SU-DHL-6 (cell line): Measurements from ENCODE around the gene SEMA3G.

ENCODE experiments used
- H2AFZ ChIP-seq: fragments of 200-600 bp; sonication (generic); 2 replicates; pipeline ENCODE4 v1.6.1; 2014; ENCODE audit warnings: low read depth, mild to moderate bottlenecking, moderate library complexity, mixed read lengths, antibody characterized with exemption, low read length; ENCODE audit not compliant: severe bottlenecking
- H3F3A ChIP-seq: fragments of 200-600 bp; shearing (Covaris generic); 2 replicates; pipeline ENCODE4 v1.6.0; 2016; ENCODE audit warnings: antibody characterized with exemption, mild to moderate bottlenecking; ENCODE audit not compliant: insufficient read depth
- H3K27ac ChIP-seq: fragments of 200-600 bp; sonication (generic); 2 replicates; pipeline ENCODE4 v1.5.1; 2016; ENCODE audit warnings: low read depth, mild to moderate bottlenecking, low read length, moderate library complexity, mixed read lengths
- H3K27me3 ChIP-seq: fragments of 200-600 bp; sonication (generic), shearing (Covaris generic); 2 replicates; pipeline ENCODE4 v1.6.0; 2014; ENCODE audit warnings: mild to moderate bottlenecking, low read length
- H3K36me3 ChIP-seq: fragments of 200-600 bp; sonication (generic); 2 replicates; pipeline ENCODE4 v1.6.1; 2014; ENCODE audit warnings: mild to moderate bottlenecking, low read length, mixed read lengths
- H3K4me2 ChIP-seq: fragments of 300-600, 200-600 bp; shearing (Covaris generic), sonication (generic); 2 replicates; pipeline ENCODE4 v1.6.0; 2014; ENCODE audit warnings: low read length, low read depth, mild to moderate bottlenecking; ENCODE audit not compliant: poor library complexity, severe bottlenecking
- H3K4me3 ChIP-seq: fragments of 200-600 bp; sonication (generic); 2 replicates; pipeline ENCODE4 v1.5.1; 2014; ENCODE audit warnings: antibody characterized with exemption, low read length, mild to moderate bottlenecking, mixed read lengths; ENCODE audit not compliant: insufficient read depth, poor library complexity, severe bottlenecking
- H3K79me2 ChIP-seq: fragments of 200-600 bp; sonication (generic); 2 replicates; pipeline ENCODE4 v1.6.1; 2014; ENCODE audit warnings: mild to moderate bottlenecking, low read length, moderate library complexity; ENCODE audit not compliant: insufficient read depth
- H3K9ac ChIP-seq: fragments of 200-600 bp; sonication (generic); 2 replicates; pipeline ENCODE4 v1.7.0; 2014; ENCODE audit warnings: mild to moderate bottlenecking, low read length
- H3K9me2 ChIP-seq: fragments of 200-600 bp; sonication (generic); replicated peaks from 2 replicates; pipeline ENCODE4 v1.6.1; 2014; ENCODE audit warnings: low read length; ENCODE audit not compliant: insufficient read depth
- H3K9me3 ChIP-seq: fragments of 200-600 bp; sonication (generic); 2 replicates; pipeline ENCODE4 v1.6.1; 2014; ENCODE audit warnings: low read length, mixed read lengths; ENCODE audit not compliant: insufficient read depth
- H4K20me1 ChIP-seq: fragments of 200-600 bp; sonication (generic); 2 replicates; pipeline ENCODE4 v1.6.1; 2014; ENCODE audit warnings: low read depth, mild to moderate bottlenecking, antibody characterized with exemption, low read length, moderate library complexity, mixed read lengths
- EZH2phosphoT487 ChIP-seq: fragments of 200-600 bp; sonication (generic), shearing (Covaris generic); conservative IDR thresholded peaks from 2 replicates; pipeline ENCODE4 v1.6.1; 2018; ENCODE audit warnings: mild to moderate bottlenecking, antibody characterized with exemption, low read length, moderate library complexity, mixed read lengths
- TF ChIP-seq, protein P1 (sequence below): fragments of 200-600 bp; sonication (generic); IDR thresholded peaks from one replicate; pipeline ENCODE4 v1.5.1; 2017; ENCODE audit warnings: antibody characterized with exemption, mild to moderate bottlenecking, low read length, moderate library complexity; ENCODE audit not compliant: insufficient read depth, poor library complexity, severe bottlenecking

SEMA3G gene

DNA sequence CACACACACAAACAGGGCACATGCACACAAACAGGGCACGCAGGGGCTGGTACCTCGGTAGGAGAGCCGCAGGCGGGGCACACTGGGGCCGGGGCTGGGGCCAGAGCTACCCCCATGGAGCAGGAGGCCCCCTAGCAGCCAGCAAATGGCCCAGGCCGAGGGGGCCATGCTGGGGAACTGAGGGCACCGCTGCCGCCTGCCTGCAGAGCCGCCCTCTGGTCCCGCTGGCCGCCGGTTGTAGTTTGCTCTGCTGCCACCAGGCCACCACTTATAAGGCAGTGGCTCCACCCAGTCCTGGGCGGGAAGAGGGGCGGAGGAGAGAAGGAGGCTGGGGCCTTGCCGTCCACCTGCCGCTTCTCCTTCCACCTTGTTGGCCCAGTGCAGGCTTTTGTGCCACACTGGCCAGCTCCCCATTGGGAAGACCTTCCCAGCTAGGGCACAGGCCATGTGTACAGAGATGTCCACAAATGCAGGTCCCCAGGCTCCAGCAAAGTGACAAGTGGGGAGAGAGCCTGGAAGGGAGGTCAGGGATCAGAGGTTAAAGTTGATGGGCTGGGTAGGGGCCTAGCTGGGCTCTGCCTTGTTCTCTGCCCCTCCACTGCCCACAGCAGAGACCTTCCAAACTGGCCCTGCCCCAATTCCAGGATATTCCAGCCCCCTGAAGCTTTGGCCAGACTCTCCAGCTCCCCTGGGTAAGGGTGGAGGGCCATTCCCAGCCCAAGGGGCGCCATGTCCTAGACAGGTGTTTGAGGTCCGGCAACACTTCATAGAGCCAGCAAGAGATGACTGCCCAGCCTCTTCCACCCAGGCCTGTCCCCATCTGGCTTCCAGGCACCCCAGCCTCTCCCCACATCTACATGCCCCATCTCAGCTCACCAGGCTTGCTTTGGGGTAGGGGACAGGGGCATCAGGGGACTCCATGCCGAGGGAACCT is at the start of gene SEMA3G:
Gene SEMA3G, minus strand, starts transcription at position 244 of the 934 bp plus-strand sequence. Its CDS starts 76 bp downstream, at position 168.
- no peak within 1 kb of the TSS for H3K27ac ChIP-seq
- no peaks in the 10 kb centered on the region for H3K27me3 ChIP-seq
- no peak within 1 kb of the TSS for H3K9ac ChIP-seq
- no peak within 1 kb of the TSS for H3K4me3 ChIP-seq
- no peaks in the 10 kb centered on the region for H3K79me2 ChIP-seq
- no peaks in the 10 kb centered on the region for H3K9me2 ChIP-seq
- no peaks in the 10 kb centered on the region for H3F3A ChIP-seq
- H3K36me3 ChIP-seq, result no peaks in the 10 kb centered on the region
- H4K20me1 ChIP-seq, result no peaks in the 10 kb centered on the region
- no peak for TF ChIP-seq EZH2phosphoT487
- peak within 1 kb of the TSS; percentile 22 for H3K4me2 ChIP-seq
- no peaks in the 10 kb centered on the region for H3K9me3 ChIP-seq
- H2AFZ ChIP-seq, result peak within 1 kb of the TSS; percentile 38

DNA sequence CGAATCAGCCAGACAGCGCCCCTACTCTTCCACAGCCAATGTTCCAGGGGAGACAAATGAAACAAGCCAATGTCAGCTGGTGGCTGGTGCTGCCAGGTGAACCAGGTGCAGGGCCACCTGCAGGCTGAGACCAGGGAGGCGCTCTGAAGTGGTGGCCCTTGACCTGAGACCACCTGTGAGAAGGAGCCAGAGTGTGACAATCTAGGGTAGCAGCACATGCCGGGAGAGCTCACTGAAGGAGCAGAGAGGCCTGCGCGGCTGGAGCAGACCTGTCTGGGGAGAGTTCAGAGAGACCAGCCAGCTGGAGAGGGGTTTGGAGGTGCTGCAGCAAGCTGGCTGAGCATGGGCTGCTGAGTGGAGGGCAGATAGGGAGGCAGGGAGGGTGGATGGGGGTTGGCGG is 49.5 kb upstream of the SEMA3G start:
- no peak overlapping the region for H3K27ac ChIP-seq
- H4K20me1 ChIP-seq, result no peaks in the 10 kb centered on the region
- no peak for TF ChIP-seq EZH2phosphoT487
- TF ChIP-seq, protein P1, sequence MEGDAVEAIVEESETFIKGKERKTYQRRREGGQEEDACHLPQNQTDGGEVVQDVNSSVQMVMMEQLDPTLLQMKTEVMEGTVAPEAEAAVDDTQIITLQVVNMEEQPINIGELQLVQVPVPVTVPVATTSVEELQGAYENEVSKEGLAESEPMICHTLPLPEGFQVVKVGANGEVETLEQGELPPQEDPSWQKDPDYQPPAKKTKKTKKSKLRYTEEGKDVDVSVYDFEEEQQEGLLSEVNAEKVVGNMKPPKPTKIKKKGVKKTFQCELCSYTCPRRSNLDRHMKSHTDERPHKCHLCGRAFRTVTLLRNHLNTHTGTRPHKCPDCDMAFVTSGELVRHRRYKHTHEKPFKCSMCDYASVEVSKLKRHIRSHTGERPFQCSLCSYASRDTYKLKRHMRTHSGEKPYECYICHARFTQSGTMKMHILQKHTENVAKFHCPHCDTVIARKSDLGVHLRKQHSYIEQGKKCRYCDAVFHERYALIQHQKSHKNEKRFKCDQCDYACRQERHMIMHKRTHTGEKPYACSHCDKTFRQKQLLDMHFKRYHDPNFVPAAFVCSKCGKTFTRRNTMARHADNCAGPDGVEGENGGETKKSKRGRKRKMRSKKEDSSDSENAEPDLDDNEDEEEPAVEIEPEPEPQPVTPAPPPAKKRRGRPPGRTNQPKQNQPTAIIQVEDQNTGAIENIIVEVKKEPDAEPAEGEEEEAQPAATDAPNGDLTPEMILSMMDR, result no peak
- H3F3A ChIP-seq, result no peaks in the 10 kb centered on the region
- no peaks in the 10 kb centered on the region for H3K9me2 ChIP-seq
- H3K9ac ChIP-seq, result no peak overlapping the region
- H3K27me3 ChIP-seq, result no peaks in the 10 kb centered on the region
- H3K9me3 ChIP-seq, result no peaks in the 10 kb centered on the region
- H2AFZ ChIP-seq, result no peak overlapping the region
- H3K4me3 ChIP-seq, result no peak overlapping the region
- H3K79me2 ChIP-seq, result no peaks in the 10 kb centered on the region
- no peak overlapping the region for H3K4me2 ChIP-seq
- no peaks in the 10 kb centered on the region for H3K36me3 ChIP-seq

DNA sequence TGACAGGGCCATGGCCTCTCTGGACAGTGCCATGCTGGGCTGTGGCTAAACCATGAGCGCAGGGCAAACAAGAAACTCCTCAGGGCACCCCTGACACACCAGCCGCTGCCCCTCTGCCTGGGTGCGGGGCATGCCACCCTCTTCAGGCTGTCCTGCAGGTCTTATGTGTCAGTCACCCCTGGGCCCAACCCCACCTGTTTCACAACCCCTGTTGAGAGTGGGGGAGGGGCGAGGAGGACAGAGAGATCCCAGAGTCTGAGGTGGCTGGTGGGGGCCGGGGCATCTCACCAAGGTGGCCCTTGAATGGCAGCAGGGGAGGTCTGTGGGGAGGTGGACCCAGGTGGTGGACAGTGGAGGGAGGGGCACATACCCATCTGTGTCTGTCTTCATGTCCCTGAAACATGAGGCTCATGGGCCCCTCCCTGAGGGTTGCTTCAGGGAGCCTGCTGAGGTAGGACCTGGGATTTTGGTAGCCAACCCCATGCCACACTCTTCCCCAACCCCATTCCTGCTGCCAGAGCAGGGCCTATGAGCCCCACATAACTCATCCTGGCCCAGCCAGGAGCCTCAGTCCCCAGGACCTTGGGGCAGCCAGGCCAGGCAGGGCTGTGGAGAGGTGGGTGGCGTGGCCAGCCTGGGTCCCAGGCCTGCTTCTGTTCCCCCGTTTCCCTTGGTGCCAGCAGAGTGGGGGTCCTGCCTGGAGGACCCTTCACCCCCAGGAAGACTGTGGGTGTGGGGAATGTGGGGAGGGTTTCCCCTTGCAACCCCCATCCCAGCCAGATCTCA is 48.5 kb upstream of the SEMA3G start:
- Histone ChIP-seq H3F3A (no peaks in the 10 kb centered on the region), H4K20me1 (no peaks in the 10 kb centered on the region), H3K36me3 (no peaks in the 10 kb centered on the region), H3K9me2 (no peaks in the 10 kb centered on the region), H3K27ac (no peak overlapping the region), H3K27me3 (no peaks in the 10 kb centered on the region), H3K9ac (no peak overlapping the region), H3K79me2 (no peaks in the 10 kb centered on the region), H3K4me2 (no peak overlapping the region), H3K9me3 (no peaks in the 10 kb centered on the region), H2AFZ (no peak overlapping the region), H3K4me3 (no peak overlapping the region)
- no peak for TF ChIP-seq EZH2phosphoT487
- TF ChIP-seq, protein P1, result no peak

DNA sequence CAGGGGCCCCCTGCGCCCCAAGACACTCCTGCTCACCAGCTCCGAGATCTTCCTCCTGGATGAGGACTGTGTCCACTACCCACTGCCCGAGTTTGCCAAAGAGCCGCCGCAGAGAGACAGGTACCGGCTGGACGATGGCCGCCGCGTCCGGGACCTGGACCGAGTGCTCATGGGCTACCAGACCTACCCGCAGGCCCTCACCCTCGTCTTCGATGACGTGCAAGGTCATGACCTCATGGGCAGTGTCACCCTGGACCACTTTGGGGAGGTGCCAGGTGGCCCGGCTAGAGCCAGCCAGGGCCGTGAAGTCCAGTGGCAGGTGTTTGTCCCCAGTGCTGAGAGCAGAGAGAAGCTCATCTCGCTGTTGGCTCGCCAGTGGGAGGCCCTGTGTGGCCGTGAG is 47.2 kb upstream of the SEMA3G start:
- H3F3A ChIP-seq, result no peaks in the 10 kb centered on the region
- H3K36me3 ChIP-seq, result no peaks in the 10 kb centered on the region
- H3K9me3 ChIP-seq, result no peaks in the 10 kb centered on the region
- H3K4me2 ChIP-seq, result no peak overlapping the region
- no peaks in the 10 kb centered on the region for H3K79me2 ChIP-seq
- no peak overlapping the region for H3K9ac ChIP-seq
- H3K27me3 ChIP-seq, result no peaks in the 10 kb centered on the region
- TF ChIP-seq, protein P1, result no peak
- TF ChIP-seq EZH2phosphoT487, result no peak
- H4K20me1 ChIP-seq, result no peaks in the 10 kb centered on the region
- no peak overlapping the region for H3K4me3 ChIP-seq
- H2AFZ ChIP-seq, result no peak overlapping the region
- no peak overlapping the region for H3K27ac ChIP-seq
- no peaks in the 10 kb centered on the region for H3K9me2 ChIP-seq
